ENCODE data around the gene FAM149B1. TPM values are rescaled to one million over a fixed set of nuclear protein-coding genes. Genes with fewer than 3 reads are reported as not detected.

Gene FAM149B1
- total RNA-seq, 2 experiments from 2014 or later: 13.8 to 15.0 TPM

DNA sequence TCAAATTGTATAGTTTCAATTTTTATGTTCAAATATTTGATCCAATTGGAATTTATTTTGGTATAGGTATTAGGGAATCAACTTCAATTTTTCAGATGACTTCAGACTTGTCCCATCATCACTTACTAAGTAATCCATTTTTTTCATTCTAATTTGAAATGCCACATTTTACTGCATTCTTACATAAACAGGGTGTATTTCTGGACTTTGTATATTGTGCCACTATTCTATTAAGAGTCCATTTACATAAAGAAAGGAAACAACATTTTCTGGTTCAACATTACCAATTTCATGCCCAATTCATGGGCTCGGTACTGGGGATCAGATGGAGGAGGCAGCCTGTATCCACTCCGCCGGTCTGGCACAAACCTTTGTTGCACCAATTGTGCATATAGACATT, 15.9 kb upstream of the FAM149B1 start:
- DNase-seq: no peak
- no peaks in the 10 kb centered on the region for H3K27me3 Mint-ChIP-seq (ENCODE audit: low read depth)
- peaks cover 2% of the 10 kb centered on the region for H3K4me1 Mint-ChIP-seq (ENCODE audit: low read depth)
- H3K27ac Mint-ChIP-seq: no peak overlapping the region
- H3K4me3 Mint-ChIP-seq: no peak overlapping the region
- H3K36me3 Mint-ChIP-seq (ENCODE audit: low read depth): peaks cover 56% of the 10 kb centered on the region
- ATAC-seq: no peak
- CTCF ChIA-PET: interaction anchor here (1.5 kb wide), 1 partner anchor 89 kb away, joined by 3 read pairs; no protein-coding TSS in a partner anchor
- POLR2A ChIA-PET: no interaction called here
- no peaks in the 10 kb centered on the region for H3K9me3 Mint-ChIP-seq (ENCODE audit: insufficient read depth)

DNA sequence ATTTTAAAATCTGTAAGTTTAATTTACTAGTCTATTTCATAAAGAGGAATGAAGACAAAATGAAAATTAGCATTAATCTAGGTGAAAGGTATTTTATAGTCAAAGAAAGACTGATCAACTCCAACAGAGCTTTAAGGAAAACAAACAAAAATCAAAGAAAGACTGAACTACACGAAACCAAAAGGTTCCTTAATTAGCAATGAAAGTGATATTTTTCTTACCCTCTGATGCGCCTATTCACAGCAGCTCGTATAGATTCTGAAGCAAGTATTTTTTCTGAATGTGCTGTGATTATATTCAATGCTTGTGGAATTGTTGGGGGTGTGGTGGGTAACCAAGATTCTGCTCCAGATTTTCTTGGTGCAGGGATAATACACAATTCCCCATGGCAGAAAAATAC, 11.9 kb upstream of the FAM149B1 start:
- POLR2A ChIA-PET: no interaction called here
- ATAC-seq (no peak), DNase-seq (no peak)
- CTCF ChIA-PET: interaction anchor here (1.6 to 8.5 kb wide), 2 partner anchors 10 to 60 kb away, joined by 6 to 86 read pairs; partner anchors contain the start of gene P4HA1
- Mint-ChIP-seq H3K36me3 (ENCODE audit: low read depth) (peaks cover 50% of the 10 kb centered on the region), H3K4me1 (ENCODE audit: low read depth) (peaks cover 10% of the 10 kb centered on the region), H3K27ac (no peak overlapping the region), H3K9me3 (ENCODE audit: insufficient read depth) (no peaks in the 10 kb centered on the region), H3K27me3 (ENCODE audit: low read depth) (no peaks in the 10 kb centered on the region), H3K4me3 (no peak overlapping the region)

DNA sequence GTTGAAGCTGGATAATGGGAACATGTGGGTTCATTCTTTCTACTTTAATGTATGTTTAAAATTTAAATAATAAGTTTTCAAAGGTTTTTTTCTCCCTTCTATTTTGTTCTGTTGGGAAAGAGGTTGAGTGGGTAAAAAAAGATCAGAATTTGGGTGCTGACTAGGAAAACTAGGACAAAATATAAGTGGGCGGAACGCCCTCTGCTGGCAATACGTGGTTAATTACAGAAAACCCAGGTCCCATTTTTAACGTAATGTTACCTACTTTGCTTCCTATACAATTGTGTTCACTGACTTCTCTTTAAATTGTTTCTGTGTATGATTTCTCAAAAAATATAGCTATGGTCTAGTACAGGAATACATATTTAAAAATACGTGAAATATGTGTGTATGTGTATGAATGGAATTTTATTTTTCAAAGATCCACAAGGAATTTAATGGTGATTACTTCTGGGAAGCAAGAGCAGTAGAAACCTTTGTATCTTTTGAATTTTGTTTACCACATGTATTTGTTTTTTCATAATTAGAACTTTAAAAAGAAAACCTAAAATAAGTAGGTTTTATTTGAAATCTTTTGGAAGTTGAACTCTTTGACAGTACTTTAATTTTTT, 8.8 kb upstream of the FAM149B1 start:
- Mint-ChIP-seq H3K9me3 (ENCODE audit: insufficient read depth) (no peaks in the 10 kb centered on the region), H3K36me3 (ENCODE audit: low read depth) (peaks cover 52% of the 10 kb centered on the region), H3K27ac (no peak overlapping the region), H3K27me3 (ENCODE audit: low read depth) (no peaks in the 10 kb centered on the region), H3K4me3 (no peak overlapping the region), H3K4me1 (ENCODE audit: low read depth) (peaks cover 32% of the 10 kb centered on the region)
- ChIA-PET CTCF (interaction anchor here (0.7 to 8.5 kb wide), 20 partner anchors 11 to 431 kb away, joined by 3 to 86 read pairs (median 4); partner anchors contain the start of genes FAM149B1, NUDT13 and P4HA1), POLR2A (interaction anchor here (1.2 kb wide), 1 partner anchor 8 kb away, joined by 3 read pairs; no protein-coding TSS in a partner anchor)
- DNase-seq (peak; percentile 68), ATAC-seq (peak; percentile 68)

DNA sequence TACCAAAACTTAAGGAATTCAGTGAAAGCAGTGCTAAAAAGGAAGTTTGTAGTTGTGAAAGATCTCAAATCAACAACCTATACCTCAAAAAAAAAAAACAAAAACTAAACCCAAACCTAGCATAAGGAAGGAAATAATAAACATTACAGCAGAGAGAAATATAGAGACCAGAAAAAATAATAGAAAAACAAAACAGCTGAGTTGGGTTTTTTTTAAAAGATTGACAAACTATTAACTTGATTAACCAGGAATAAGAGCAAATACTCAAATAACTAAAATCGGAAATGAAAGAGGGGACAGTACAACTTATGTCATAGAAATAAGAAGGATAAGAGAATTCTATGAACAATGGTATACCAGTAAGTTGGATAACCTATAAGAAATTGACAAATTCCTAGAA, 6.8 kb upstream of the FAM149B1 start:
- Mint-ChIP-seq H3K27me3 (ENCODE audit: low read depth) (no peaks in the 10 kb centered on the region), H3K27ac (no peak overlapping the region), H3K4me3 (no peak overlapping the region), H3K9me3 (ENCODE audit: insufficient read depth) (no peaks in the 10 kb centered on the region), H3K36me3 (ENCODE audit: low read depth) (peaks cover 54% of the 10 kb centered on the region), H3K4me1 (ENCODE audit: low read depth) (peaks cover 40% of the 10 kb centered on the region)
- no peak for DNase-seq
- no peak for ATAC-seq
- CTCF ChIA-PET: interaction anchor here (1.0 to 8.5 kb wide), 3 partner anchors 9 to 65 kb away, joined by 3 to 86 read pairs (median 27); partner anchors contain the start of genes FAM149B1, NUDT13 and P4HA1
- POLR2A ChIA-PET: interaction anchor here (1.0 kb wide), 1 partner anchor 65 kb away, joined by 4 read pairs; no protein-coding TSS in a partner anchor

GRCh38 chr10:73161662-73162061, 6.3 kb upstream of the FAM149B1 start:
- H3K4me3 Mint-ChIP-seq: no peak overlapping the region
- peaks cover 46% of the 10 kb centered on the region for H3K4me1 Mint-ChIP-seq (ENCODE audit: low read depth)
- no peak overlapping the region for H3K27ac Mint-ChIP-seq
- H3K36me3 Mint-ChIP-seq (ENCODE audit: low read depth): peaks cover 49% of the 10 kb centered on the region
- ChIA-PET POLR2A (interaction anchor here (1.0 kb wide), 1 partner anchor 66 kb away, joined by 4 read pairs; no protein-coding TSS in a partner anchor), CTCF (interaction anchor here (8.5 kb wide), 1 partner anchor 66 kb away, joined by 86 read pairs; the partner anchor contains the start of gene P4HA1)
- no peaks in the 10 kb centered on the region for H3K27me3 Mint-ChIP-seq (ENCODE audit: low read depth)
- no peaks in the 10 kb centered on the region for H3K9me3 Mint-ChIP-seq (ENCODE audit: insufficient read depth)
- DNase-seq (no peak), ATAC-seq (no peak)

GRCh38 chr10:73163096-73163495, 4.8 kb upstream of the FAM149B1 start:
- H3K4me1 Mint-ChIP-seq (ENCODE audit: low read depth): peaks cover 54% of the 10 kb centered on the region
- CTCF ChIA-PET: interaction anchor here (8.5 kb wide), 1 partner anchor 67 kb away, joined by 86 read pairs; the partner anchor contains the start of gene P4HA1
- POLR2A ChIA-PET: interaction anchor here (0.9 kb wide), 1 partner anchor 12 kb away, joined by 3 read pairs; no protein-coding TSS in a partner anchor
- H3K36me3 Mint-ChIP-seq (ENCODE audit: low read depth): peaks cover 49% of the 10 kb centered on the region
- H3K27me3 Mint-ChIP-seq (ENCODE audit: low read depth): no peaks in the 10 kb centered on the region
- no peak overlapping the region for H3K4me3 Mint-ChIP-seq
- no peaks in the 10 kb centered on the region for H3K9me3 Mint-ChIP-seq (ENCODE audit: insufficient read depth)
- no peak overlapping the region for H3K27ac Mint-ChIP-seq
- ATAC-seq (no peak), DNase-seq (no peak)

- H3K36me3 Mint-ChIP-seq (ENCODE audit: low read depth): peaks cover 29% of the 10 kb centered on the region
- ChIA-PET POLR2A (interaction anchor here (1.0 kb wide), 2 partner anchors 8 to 71 kb away, joined by 3 to 5 read pairs; no protein-coding TSS in a partner anchor), CTCF (interaction anchor here (4.4 kb wide), 1 partner anchor 70 kb away, joined by 25 read pairs; the partner anchor contains the start of gene P4HA1)
- no peaks in the 10 kb centered on the region for H3K9me3 Mint-ChIP-seq (ENCODE audit: insufficient read depth)
- H3K27ac Mint-ChIP-seq: peak overlapping the region; percentile 99
- H3K4me1 Mint-ChIP-seq (ENCODE audit: low read depth): peaks cover 41% of the 10 kb centered on the region
- DNase-seq: no peak
- peak overlapping the region; percentile 98 for H3K4me3 Mint-ChIP-seq
- H3K27me3 Mint-ChIP-seq (ENCODE audit: low read depth): no peaks in the 10 kb centered on the region
- ATAC-seq: no peak
Measured at GRCh38 chr10:73166972-73167371, 947 bp upstream of the FAM149B1 start.

DNA sequence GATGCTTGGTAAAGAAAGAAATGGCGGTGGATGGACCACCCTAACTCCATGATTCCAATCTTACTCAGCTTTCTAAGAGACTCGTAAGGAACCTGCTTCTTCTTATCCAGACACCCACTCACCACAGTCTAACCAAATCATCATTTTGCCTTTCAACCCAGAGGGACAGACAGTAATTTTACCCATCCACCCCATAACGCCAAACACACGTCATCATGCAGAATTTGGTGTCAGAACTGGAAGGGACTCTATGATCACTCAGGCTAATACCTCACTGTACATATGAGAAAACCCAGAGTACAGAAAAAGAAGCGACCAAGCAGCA, 499 bp upstream of the FAM149B1 start:
- ChIA-PET CTCF (interaction anchor here (4.4 kb wide), 1 partner anchor 71 kb away, joined by 25 read pairs; the partner anchor contains the start of gene P4HA1), POLR2A (interaction anchor here (1.0 to 1.4 kb wide), 4 partner anchors 8 to 80 kb away, joined by 3 to 8 read pairs (median 4); partner anchors contain the start of gene DNAJC9)
- Mint-ChIP-seq H3K4me3 (peak overlapping the region; percentile 98), H3K36me3 (ENCODE audit: low read depth) (peaks cover 25% of the 10 kb centered on the region), H3K27ac (peak overlapping the region; percentile 99), H3K9me3 (ENCODE audit: insufficient read depth) (no peaks in the 10 kb centered on the region), H3K4me1 (ENCODE audit: low read depth) (peaks cover 37% of the 10 kb centered on the region), H3K27me3 (ENCODE audit: low read depth) (no peaks in the 10 kb centered on the region)
- no peak for DNase-seq
- peak; percentile 2 for ATAC-seq

DNA sequence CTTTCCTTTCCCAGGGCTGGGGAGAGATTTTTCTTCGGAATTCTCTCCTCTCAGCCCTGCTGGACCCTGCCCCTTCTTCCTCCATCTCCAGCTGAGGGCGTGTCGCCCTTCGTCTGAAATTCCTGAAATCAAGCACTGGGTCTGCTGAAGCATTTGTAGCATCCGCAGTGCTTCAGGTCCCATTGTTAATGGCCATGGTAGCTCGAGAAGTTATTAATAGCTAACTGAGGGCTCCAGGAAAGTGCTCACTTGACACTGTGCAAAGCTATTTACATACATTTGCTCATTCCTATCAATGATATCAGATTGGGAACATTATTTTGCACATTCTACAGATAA, 515 bp downstream of the FAM149B1 start:
- Mint-ChIP-seq H3K4me1 (ENCODE audit: low read depth) (peaks cover 32% of the 10 kb centered on the region), H3K27ac (peak overlapping the region; percentile 94), H3K9me3 (ENCODE audit: insufficient read depth) (no peaks in the 10 kb centered on the region), H3K36me3 (ENCODE audit: low read depth) (peaks cover 19% of the 10 kb centered on the region), H3K4me3 (peak overlapping the region; percentile 98), H3K27me3 (ENCODE audit: low read depth) (no peaks in the 10 kb centered on the region)
- POLR2A ChIA-PET: interaction anchor here (0.6 to 1.4 kb wide), 7 partner anchors 13 to 1352 kb away, joined by 3 to 8 read pairs (median 3); partner anchors contain the start of genes DNAJC9 and P4HA1
- CTCF ChIA-PET: interaction anchor here (0.9 to 4.4 kb wide), 4 partner anchors 9 to 245 kb away, joined by 3 to 27 read pairs (median 14); partner anchors contain the start of genes DNAJC9 and P4HA1
- DNase-seq (no peak), ATAC-seq (no peak)

- H3K27me3 Mint-ChIP-seq (ENCODE audit: low read depth): no peaks in the 10 kb centered on the region
- H3K27ac Mint-ChIP-seq: no peak overlapping the region
- H3K4me3 Mint-ChIP-seq: peak overlapping the region; percentile 65
- ChIA-PET CTCF (interaction anchor here (3.7 to 4.4 kb wide), 2 partner anchors 10 to 73 kb away, joined by 25 to 27 read pairs; partner anchors contain the start of gene P4HA1), POLR2A (interaction anchor here (0.9 kb wide), 1 partner anchor 74 kb away, joined by 3 read pairs; no protein-coding TSS in a partner anchor)
- ATAC-seq: no peak
- no peak for DNase-seq
- H3K36me3 Mint-ChIP-seq (ENCODE audit: low read depth): peaks cover 15% of the 10 kb centered on the region
- H3K4me1 Mint-ChIP-seq (ENCODE audit: low read depth): peaks cover 28% of the 10 kb centered on the region
- H3K9me3 Mint-ChIP-seq (ENCODE audit: insufficient read depth): no peaks in the 10 kb centered on the region
Measured at GRCh38 chr10:73169320-73169719, 1.4 kb downstream of the FAM149B1 start.

GRCh38 chr10:73172867-73173266, 4.9 kb downstream of the FAM149B1 start:
- ChIA-PET POLR2A (no interaction called here), CTCF (interaction anchor here (2.2 kb wide), 1 partner anchor 9 kb away, joined by 5 read pairs; no protein-coding TSS in a partner anchor)
- no peaks in the 10 kb centered on the region for H3K9me3 Mint-ChIP-seq (ENCODE audit: insufficient read depth)

More at GRCh38 chr10:73172867-73173266, 4.9 kb downstream of the FAM149B1 start:
- Mint-ChIP-seq H3K27ac (no peak overlapping the region), H3K4me1 (ENCODE audit: low read depth) (peaks cover 6% of the 10 kb centered on the region), H3K27me3 (ENCODE audit: low read depth) (no peaks in the 10 kb centered on the region), H3K36me3 (ENCODE audit: low read depth) (peaks cover 6% of the 10 kb centered on the region), H3K4me3 (no peak overlapping the region)
- no peak for ATAC-seq
- DNase-seq: no peak
